Endothelial cell of coronary artery (primary cell): ENCODE measurements around the gene ERVK3-1. TPM values are rescaled to one million over a fixed set of nuclear protein-coding genes. Genes with fewer than 3 reads are reported as not detected.

ENCODE experiments used
- total RNA-seq: library from RNA; depleted of rRNA; stranded (reverse); fragments of >200 nt; gene quantifications from 2 replicates; pipeline ENCODE4 v1.2.3, GENCODE V29; 2014

The ERVK3-1 gene, protein sequence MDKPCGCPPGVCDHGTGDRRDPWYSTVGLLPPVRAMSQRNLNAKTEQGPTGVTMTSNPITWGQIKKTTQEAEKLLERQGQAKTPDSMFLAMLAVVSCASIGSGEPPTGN
- total RNA-seq: 17.5 and 22.8 TPM in 2 replicates

DNA sequence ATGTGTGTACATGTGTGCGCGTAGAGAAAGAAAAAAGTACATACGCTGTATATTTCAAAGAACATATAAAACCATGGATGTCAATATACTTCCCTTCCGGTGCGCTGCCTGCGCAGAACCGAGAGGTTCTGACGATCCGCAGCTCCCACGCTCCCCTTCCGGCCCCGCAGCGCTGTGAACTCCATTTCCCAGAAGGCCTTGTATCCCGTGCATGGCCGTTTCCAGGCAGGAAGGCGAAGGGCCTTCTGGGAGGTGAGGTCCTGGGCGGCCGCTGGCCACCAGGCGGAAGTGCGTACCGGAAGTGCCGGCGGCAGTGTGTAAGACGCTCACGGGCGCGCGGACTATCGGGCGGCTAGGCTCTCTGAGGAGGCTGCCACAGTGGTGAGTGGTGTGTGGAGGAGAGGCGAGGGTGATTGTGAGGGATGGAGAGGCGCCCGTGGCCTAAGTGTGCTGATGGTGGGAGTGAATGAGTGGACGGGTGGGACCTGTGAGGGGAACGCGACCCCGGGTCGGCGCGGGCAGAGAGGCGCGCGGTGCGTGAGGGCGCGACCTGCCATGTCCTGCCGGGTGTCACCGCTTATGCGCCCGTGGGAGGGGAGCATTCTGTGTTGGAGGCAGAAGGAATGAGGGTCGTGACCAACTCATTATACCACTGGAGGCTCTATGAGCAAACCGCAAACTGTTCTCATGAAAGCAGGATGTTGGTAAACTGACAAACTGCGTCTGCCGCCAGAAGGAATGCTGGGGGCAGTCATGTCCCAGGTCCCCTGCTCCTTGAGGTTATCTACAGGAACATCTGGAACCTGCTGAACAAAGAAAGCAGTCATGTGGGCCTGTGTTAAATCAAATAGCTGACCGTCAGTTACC is at the start of gene ERVK3-1:
Gene ERVK3-1, plus strand, starts transcription at position 313 of the 867 bp plus-strand sequence. CDS start 6,792 bp downstream, outside the sequence.

DNA sequence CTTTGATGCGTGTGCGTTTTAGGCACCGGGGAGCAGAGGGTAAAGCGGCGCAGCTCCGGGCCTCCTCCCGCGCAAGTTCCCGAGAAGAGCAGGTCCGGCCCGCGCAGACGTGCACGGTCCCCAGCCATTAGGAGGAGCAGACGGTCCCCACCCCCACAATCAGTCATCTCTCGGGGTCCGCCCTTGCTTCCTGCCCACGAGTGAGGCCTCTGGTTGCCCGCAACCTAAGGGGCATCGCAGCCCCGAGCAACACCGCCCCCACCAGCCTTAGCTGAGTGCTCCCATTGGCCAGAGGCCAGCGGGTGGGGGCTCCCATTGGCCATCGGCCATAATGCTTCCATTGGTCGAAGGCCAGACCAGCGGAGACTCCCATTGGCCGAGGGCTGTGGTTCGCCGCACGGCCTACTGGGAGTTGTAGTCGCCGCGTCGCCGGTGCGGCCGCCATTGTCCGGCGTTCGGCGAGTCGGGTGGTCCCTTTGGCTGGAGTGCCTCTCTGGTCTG is 26.6 kb upstream of the ERVK3-1 start, which contains the start of gene ZNF8:
Gene ZNF8, plus strand, starts transcription at position 415 of the 501 bp plus-strand sequence. CDS start 127 bp downstream, outside the sequence.

DNA sequence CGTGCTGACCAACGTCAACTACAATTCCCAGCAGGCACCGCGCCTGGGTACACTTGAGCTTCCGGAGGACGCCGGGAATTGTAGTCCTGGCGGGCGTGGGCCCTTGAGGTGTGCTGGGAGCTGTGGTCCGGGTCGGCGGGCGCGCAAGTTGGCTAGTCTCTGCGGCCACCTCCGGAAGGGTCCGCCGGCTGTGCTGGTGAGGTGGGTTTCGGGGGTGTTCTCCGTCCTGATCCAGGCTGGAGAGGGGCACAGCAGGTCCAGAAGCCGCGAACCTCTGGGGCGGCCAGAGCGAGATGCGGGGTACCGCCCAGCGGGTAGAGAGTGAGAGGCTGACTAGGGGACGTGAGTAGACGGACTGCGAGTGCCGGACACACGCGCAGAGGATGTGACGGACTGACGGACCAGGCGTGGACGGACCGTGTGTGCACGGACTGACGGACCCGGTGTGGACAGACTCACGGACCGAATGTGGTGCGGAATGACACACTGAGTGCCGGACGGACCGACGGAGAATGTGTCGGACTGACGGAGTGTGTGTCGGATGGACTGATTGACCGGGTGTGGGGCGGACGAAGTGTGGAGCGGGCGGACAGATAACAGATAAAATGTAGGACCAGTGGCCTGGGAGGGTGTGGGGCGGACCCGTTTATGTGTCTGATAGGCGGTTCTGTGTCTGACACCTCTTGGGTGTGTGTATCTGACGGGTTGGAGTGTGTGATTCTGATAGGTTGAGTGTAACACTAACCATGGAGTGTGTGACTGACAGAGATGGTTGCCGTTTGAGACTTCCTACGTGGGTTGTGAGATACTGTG is 21.9 kb downstream of the ERVK3-1 start, which contains the start of gene ZSCAN22:
Gene ZSCAN22, plus strand, starts transcription at position 81 of the 813 bp plus-strand sequence. CDS start 7,809 bp downstream, outside the sequence.

DNA sequence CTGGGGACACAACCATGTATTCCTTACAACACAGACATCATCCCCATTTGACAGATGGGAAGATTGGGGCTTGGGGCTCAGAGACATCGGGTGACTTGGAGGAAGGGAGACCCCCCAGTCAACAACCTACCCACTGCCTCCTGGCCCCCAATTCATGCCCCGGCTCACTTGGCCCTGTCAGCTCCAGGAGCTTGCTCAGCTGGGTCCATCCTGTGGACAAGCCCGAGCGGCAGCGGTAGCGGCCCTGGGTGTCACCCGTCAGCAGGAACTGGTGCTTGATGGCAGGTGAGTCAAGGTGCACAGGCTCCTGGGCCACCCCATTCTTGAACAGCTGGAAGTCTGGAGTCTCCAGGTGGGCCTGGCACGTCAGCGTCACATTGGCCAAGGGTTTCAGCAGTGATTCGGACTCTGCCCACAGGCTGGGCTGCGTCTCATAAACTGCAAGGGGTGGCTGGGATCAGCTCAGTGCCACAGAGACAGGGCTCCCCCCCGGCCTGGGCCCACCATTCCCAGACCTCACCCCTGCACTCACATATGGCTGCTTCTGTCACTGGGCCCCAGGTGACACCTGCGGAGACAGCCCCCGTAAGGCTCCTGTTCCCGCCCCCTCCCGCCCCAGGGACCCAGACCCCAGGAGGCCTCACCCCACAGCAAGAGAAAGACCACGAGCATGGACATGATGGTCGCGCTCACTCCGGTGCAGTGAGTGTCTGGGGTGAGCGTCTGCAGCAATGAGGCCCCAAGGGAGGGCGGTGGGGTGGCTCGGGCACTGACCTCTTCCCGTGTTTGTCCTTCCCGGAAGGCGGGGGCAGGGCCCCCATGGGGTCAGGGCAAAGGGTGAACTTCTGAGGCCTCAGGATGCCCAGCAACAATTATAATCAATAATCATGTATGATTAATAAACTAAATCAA is 47.8 kb downstream of the ERVK3-1 start, which contains the start of gene A1BG:
Gene A1BG, minus strand, starts transcription at position 733 of the 912 bp plus-strand sequence. Its CDS starts 55 bp downstream, at position 678.

DNA sequence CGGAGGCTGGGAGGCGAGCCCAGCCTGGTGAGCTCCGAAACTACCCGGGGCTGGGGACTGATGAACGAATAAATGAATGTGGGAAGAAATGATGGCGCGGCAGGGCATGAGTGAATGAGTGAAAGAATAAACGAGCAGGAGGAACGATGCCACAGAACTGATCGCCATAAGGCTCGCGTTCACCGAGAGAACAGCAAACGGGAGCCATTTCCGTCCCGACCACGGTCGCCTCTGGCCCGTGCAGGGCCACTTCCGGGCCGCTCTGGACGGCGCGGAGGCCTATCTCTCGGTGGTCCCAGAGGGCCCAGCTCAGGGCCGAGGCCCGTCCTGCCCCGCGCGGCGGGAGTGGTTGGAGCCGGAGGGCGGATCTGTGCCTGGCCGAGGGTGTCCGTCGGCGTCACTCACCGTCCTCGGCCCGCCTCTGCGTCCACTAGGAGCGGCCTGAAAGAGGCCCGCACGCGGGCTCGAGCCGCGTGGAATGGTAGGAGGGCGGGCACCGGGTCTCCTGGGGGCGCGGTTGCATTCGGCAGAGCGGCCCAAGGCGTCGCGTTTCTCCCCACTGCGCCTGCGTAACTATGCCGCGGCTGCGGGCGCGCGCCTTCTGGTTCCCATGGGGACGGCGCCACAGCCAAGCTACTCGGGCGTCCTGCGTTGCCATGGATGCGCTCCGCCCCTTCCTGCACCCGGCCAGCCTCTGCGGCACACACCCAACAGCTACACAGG is 57.3 kb downstream of the ERVK3-1 start, which contains the start of gene ZNF497:
Gene ZNF497, minus strand, starts transcription at position 480 of the 723 bp plus-strand sequence. CDS start 5,116 bp downstream, outside the sequence.

Other genes with a start within 250 kb of the ERVK3-1 start
- 0.18 and 1.6 TPM in 2 replicates for gene ZNF135, start 246.1 kb upstream of the ERVK3-1 start, total RNA-seq
- 3.5 and 22.2 TPM in 2 replicates for gene ZSCAN18, start 207.1 kb upstream of the ERVK3-1 start, total RNA-seq
- 8.6 and 10.1 TPM in 2 replicates for gene ZNF329, start 154.6 kb upstream of the ERVK3-1 start, total RNA-seq
- 13.3 and 23.0 TPM in 2 replicates for gene ZNF274, start 122.3 kb upstream of the ERVK3-1 start, total RNA-seq
- 45.2 and 54.2 TPM in 2 replicates for gene ZNF544, start 76.5 kb upstream of the ERVK3-1 start, total RNA-seq
- 3.1 and 4.0 TPM in 2 replicates for gene ZNF8, start 26.4 kb upstream of the ERVK3-1 start, total RNA-seq
- 1.9 and 2.7 TPM in 2 replicates for gene ZSCAN22, start 21.6 kb downstream of the ERVK3-1 start, total RNA-seq
- 6.0 and 10.4 TPM in 2 replicates for gene A1BG, start 48.1 kb downstream of the ERVK3-1 start, total RNA-seq
- gene ZNF497, start 57.4 kb downstream of the ERVK3-1 start, total RNA-seq: 0.81 and 1.1 TPM in 2 replicates
- gene ZNF837, start 75.7 kb downstream of the ERVK3-1 start, total RNA-seq: 0.66 and 1.2 TPM in 2 replicates
- gene RPS5, start 81.9 kb downstream of the ERVK3-1 start, total RNA-seq: 2,645 and 2,757 TPM in 2 replicates
- gene RNF225, start 90.3 kb downstream of the ERVK3-1 start, total RNA-seq: 0.09 TPM in 1 of 2 replicates, not detected in the other
- gene ZNF584, start 103.3 kb downstream of the ERVK3-1 start, total RNA-seq: 12.2 and 13.4 TPM in 2 replicates
- 6.2 and 6.8 TPM in 2 replicates for gene ZNF132, start 134.8 kb downstream of the ERVK3-1 start, total RNA-seq
- gene ZNF324B, start 146.2 kb downstream of the ERVK3-1 start, total RNA-seq: 7.6 and 8.7 TPM in 2 replicates
- 11.1 and 12.5 TPM in 2 replicates for gene ZNF324, start 161.7 kb downstream of the ERVK3-1 start, total RNA-seq
- gene ZNF446, start 171.0 kb downstream of the ERVK3-1 start, total RNA-seq: 4.6 and 4.9 TPM in 2 replicates
- gene SLC27A5, start 206.6 kb downstream of the ERVK3-1 start, total RNA-seq: 10.2 and 16.6 TPM in 2 replicates
- gene ZBTB45, start 214.4 kb downstream of the ERVK3-1 start, total RNA-seq: 5.8 and 7.5 TPM in 2 replicates
- gene TRIM28, start 238.7 kb downstream of the ERVK3-1 start, total RNA-seq: 476 and 517 TPM in 2 replicates
- gene CHMP2A, start 249.7 kb downstream of the ERVK3-1 start, total RNA-seq: 126 and 141 TPM in 2 replicates